ENCODE results near the gene GLS.
"Not testable (repeated sequence)": the region's sequence is repeated elsewhere in the genome, so short reads cannot be mapped to it uniquely, and the experiment has no call there.

GLS gene

DNA sequence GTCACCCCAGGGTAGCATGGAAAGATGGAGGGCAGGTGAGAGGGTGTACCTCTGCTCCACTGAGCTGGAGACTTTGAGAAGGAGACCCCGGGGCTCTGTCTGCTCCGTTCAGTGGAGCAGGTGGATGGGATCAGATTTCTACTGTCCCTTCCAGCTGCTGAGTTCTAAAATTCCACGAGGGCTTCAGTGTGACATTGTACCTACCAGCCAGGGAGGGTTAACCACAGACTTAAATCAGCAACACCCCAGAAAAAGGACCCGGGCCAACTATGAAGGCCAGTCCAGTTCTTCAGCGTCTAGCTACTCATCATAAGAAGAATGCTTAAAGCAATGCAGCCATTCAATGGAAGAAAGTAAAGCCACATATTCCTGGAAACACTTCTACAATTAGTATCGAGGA is 109.5 kb downstream of the GLS start:
- no peak overlapping the region for H2AFZ ChIP-seq (ENCODE audit: low read length)
- no peaks in the 10 kb centered on the region for H4K20me1 ChIP-seq (ENCODE audit: insufficient read depth, low read length, poor library complexity, severe bottlenecking)
- no peaks in the 10 kb centered on the region for H3K9me3 ChIP-seq (ENCODE audit: insufficient read depth, low read depth, low read length)
- no peak overlapping the region for H3K9ac ChIP-seq (ENCODE audit: low read depth, low read length, poor library complexity, severe bottlenecking)
- no peak overlapping the region for H3K4me2 ChIP-seq (ENCODE audit: low read depth, low read length, poor library complexity, severe bottlenecking)
- peaks cover 86% of the 10 kb centered on the region for H3K36me3 ChIP-seq (ENCODE audit: insufficient read depth, low read length)
- no peaks in the 10 kb centered on the region for H3K9me2 ChIP-seq (replicated peaks; ENCODE audit: low read depth, low read length)
- H3K4me1 ChIP-seq (ENCODE audit: insufficient read depth, low read length, poor library complexity, severe bottlenecking), result peaks cover 14% of the 10 kb centered on the region
- H3F3A ChIP-seq (ENCODE audit: low read depth), result no peaks in the 10 kb centered on the region
- no peaks in the 10 kb centered on the region for H3K79me2 ChIP-seq (ENCODE audit: insufficient read depth, low read length)
- H3K27me3 ChIP-seq (ENCODE audit: insufficient read depth, low read length, poor library complexity, severe bottlenecking), result no peaks in the 10 kb centered on the region
- no peak overlapping the region for H3K4me3 ChIP-seq (ENCODE audit: low read length, poor library complexity, severe bottlenecking)
- TF ChIP-seq, protein P1, sequence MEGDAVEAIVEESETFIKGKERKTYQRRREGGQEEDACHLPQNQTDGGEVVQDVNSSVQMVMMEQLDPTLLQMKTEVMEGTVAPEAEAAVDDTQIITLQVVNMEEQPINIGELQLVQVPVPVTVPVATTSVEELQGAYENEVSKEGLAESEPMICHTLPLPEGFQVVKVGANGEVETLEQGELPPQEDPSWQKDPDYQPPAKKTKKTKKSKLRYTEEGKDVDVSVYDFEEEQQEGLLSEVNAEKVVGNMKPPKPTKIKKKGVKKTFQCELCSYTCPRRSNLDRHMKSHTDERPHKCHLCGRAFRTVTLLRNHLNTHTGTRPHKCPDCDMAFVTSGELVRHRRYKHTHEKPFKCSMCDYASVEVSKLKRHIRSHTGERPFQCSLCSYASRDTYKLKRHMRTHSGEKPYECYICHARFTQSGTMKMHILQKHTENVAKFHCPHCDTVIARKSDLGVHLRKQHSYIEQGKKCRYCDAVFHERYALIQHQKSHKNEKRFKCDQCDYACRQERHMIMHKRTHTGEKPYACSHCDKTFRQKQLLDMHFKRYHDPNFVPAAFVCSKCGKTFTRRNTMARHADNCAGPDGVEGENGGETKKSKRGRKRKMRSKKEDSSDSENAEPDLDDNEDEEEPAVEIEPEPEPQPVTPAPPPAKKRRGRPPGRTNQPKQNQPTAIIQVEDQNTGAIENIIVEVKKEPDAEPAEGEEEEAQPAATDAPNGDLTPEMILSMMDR (conservative IDR thresholded peaks at IDR 0.05; ENCODE audit: low read length), result no peak
- TF ChIP-seq EZH2phosphoT487 (IDR thresholded peaks at IDR 0.05; ENCODE audit: borderline replicate concordance), result no peak

- Histone ChIP-seq H3K4me1 (ENCODE audit: insufficient read depth, low read length, poor library complexity, severe bottlenecking) (no peaks in the 10 kb centered on the region), H3K4me3 (ENCODE audit: low read length, poor library complexity, severe bottlenecking) (no peak overlapping the region), H4K20me1 (ENCODE audit: insufficient read depth, low read length, poor library complexity, severe bottlenecking) (no peaks in the 10 kb centered on the region), H3K36me3 (ENCODE audit: insufficient read depth, low read length) (peaks cover 92% of the 10 kb centered on the region), H3F3A (ENCODE audit: low read depth) (no peaks in the 10 kb centered on the region), H3K9me3 (ENCODE audit: insufficient read depth, low read depth, low read length) (no peaks in the 10 kb centered on the region), H3K4me2 (ENCODE audit: low read depth, low read length, poor library complexity, severe bottlenecking) (no peak overlapping the region), H3K27me3 (ENCODE audit: insufficient read depth, low read length, poor library complexity, severe bottlenecking) (no peaks in the 10 kb centered on the region), H3K9me2 (replicated peaks; ENCODE audit: low read depth, low read length) (no peaks in the 10 kb centered on the region), H2AFZ (ENCODE audit: low read length) (no peak overlapping the region), H3K9ac (ENCODE audit: low read depth, low read length, poor library complexity, severe bottlenecking) (no peak overlapping the region), H3K79me2 (ENCODE audit: insufficient read depth, low read length) (no peaks in the 10 kb centered on the region)
- TF ChIP-seq EZH2phosphoT487 (IDR thresholded peaks at IDR 0.05; ENCODE audit: borderline replicate concordance), result no peak
Measured at GRCh38 chr2:190993292-190993643, 112.6 kb downstream of the GLS start.

GRCh38 chr2:190994148-190994547 is 113.5 kb downstream of the GLS start:
- H3K4me3 ChIP-seq (ENCODE audit: low read length, poor library complexity, severe bottlenecking), result no peak overlapping the region
- no peaks in the 10 kb centered on the region for H4K20me1 ChIP-seq (ENCODE audit: insufficient read depth, low read length, poor library complexity, severe bottlenecking)
- H2AFZ ChIP-seq (ENCODE audit: low read length), result no peak overlapping the region
- H3K79me2 ChIP-seq (ENCODE audit: insufficient read depth, low read length), result no peaks in the 10 kb centered on the region
- H3K9me2 ChIP-seq (replicated peaks; ENCODE audit: low read depth, low read length), result no peaks in the 10 kb centered on the region
- H3K36me3 ChIP-seq (ENCODE audit: insufficient read depth, low read length), result peaks cover 88% of the 10 kb centered on the region; the same call in 1 of the 2 replicates
- H3K4me2 ChIP-seq (ENCODE audit: low read depth, low read length, poor library complexity, severe bottlenecking), result no peak overlapping the region
- no peaks in the 10 kb centered on the region for H3F3A ChIP-seq (ENCODE audit: low read depth)
- no peaks in the 10 kb centered on the region for H3K9me3 ChIP-seq (ENCODE audit: insufficient read depth, low read depth, low read length)
- H3K27me3 ChIP-seq (ENCODE audit: insufficient read depth, low read length, poor library complexity, severe bottlenecking), result no peaks in the 10 kb centered on the region
- TF ChIP-seq, protein P1 (conservative IDR thresholded peaks at IDR 0.05; ENCODE audit: low read length), result no peak
- TF ChIP-seq EZH2phosphoT487 (IDR thresholded peaks at IDR 0.05; ENCODE audit: borderline replicate concordance), result no peak
- H3K4me1 ChIP-seq (ENCODE audit: insufficient read depth, low read length, poor library complexity, severe bottlenecking), result no peaks in the 10 kb centered on the region
- no peak overlapping the region for H3K9ac ChIP-seq (ENCODE audit: low read depth, low read length, poor library complexity, severe bottlenecking)

DNA sequence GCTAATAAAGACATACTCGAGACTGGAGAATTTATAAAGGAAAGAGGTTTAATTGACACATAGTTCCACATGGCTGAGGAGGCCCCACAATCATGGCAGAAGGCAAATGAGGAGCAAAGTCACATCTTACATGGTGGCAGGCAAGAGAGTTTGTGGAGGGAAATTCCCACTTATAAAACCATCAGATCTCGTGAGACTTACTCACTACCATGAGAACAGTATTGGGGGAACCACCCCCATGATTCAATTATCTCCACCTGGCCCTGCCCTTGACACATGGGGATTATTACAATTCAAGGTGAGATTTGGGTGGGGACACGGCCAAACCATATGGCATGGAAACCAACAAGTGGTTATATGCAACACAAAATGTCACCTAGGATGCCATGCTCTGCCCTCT is 114.7 kb downstream of the GLS start:
- H3K9ac ChIP-seq (ENCODE audit: low read depth, low read length, poor library complexity, severe bottlenecking); H2AFZ ChIP-seq (ENCODE audit: low read length); H3K27me3 ChIP-seq (ENCODE audit: insufficient read depth, low read length, poor library complexity, severe bottlenecking); H3K9me2 ChIP-seq (replicated peaks; ENCODE audit: low read depth, low read length); H3K9me3 ChIP-seq (ENCODE audit: insufficient read depth, low read depth, low read length); H3K79me2 ChIP-seq (ENCODE audit: insufficient read depth, low read length); H3K4me3 ChIP-seq (ENCODE audit: low read length, poor library complexity, severe bottlenecking); H3F3A ChIP-seq (ENCODE audit: low read depth); H3K4me1 ChIP-seq (ENCODE audit: insufficient read depth, low read length, poor library complexity, severe bottlenecking); H4K20me1 ChIP-seq (ENCODE audit: insufficient read depth, low read length, poor library complexity, severe bottlenecking); H3K4me2 ChIP-seq (ENCODE audit: low read depth, low read length, poor library complexity, severe bottlenecking): not testable (repeated sequence)
- peaks cover 88% of the 10 kb centered on the region; the same call in 1 of the 2 replicates for H3K36me3 ChIP-seq (ENCODE audit: insufficient read depth, low read length)

Measured in Loucy (cell line).